Smooth muscle cell (in vitro differentiated cells): ENCODE measurements around the gene KCMF1. TPM values are rescaled to one million over a fixed set of nuclear protein-coding genes. Genes with fewer than 3 reads are reported as not detected.

ENCODE experiments used
- DNase-seq: peaks from one replicate; lab custom pipeline; 2025; ENCODE audit not compliant: unreplicated experiment; lab: John Stamatoyannopoulos, UW
- H2AFZ ChIP-seq: fragments of 200-600 bp; sonication (generic); 2 replicates; pipeline ENCODE4 v1.6.0; 2016; ENCODE audit warnings: antibody characterized with exemption, low read depth, mild to moderate bottlenecking
- H3F3A ChIP-seq: fragments of 200-600 bp; sonication (generic); 2 replicates; pipeline ENCODE4 v1.6.0; 2017; ENCODE audit warnings: antibody characterized with exemption, low read depth
- H3K27ac ChIP-seq: fragments of 200-600 bp; sonication (generic); 2 replicates; pipeline ENCODE4 v1.5.1; 2016; ENCODE audit warnings: low read depth, mild to moderate bottlenecking
- H3K27me3 ChIP-seq: fragments of 200-600 bp; sonication (generic); 2 replicates; pipeline ENCODE4 v1.6.1; 2016; ENCODE audit warnings: low read depth, mild to moderate bottlenecking
- H3K36me3 ChIP-seq: fragments of 200-600 bp; sonication (generic); 2 replicates; pipeline ENCODE4 v1.5.1; 2016; ENCODE audit warnings: low read depth
- H3K4me1 ChIP-seq: fragments of 200-600 bp; sonication (generic); 2 replicates; pipeline ENCODE4 v1.5.1; 2016; ENCODE audit warnings: low read depth
- H3K4me2 ChIP-seq: fragments of 200-600 bp; sonication (generic); 2 replicates; pipeline ENCODE4 v1.6.0; 2016; ENCODE audit warnings: mild to moderate bottlenecking
- H3K4me3 ChIP-seq: fragments of 200-600 bp; sonication (generic); 2 replicates; pipeline ENCODE4 v1.5.1; 2016; ENCODE audit warnings: mild to moderate bottlenecking
- H3K79me2 ChIP-seq: fragments of 200-600 bp; sonication (generic); 2 replicates; pipeline ENCODE4 v1.6.0; 2016; ENCODE audit warnings: low read depth, mild to moderate bottlenecking
- H3K9ac ChIP-seq: fragments of 200-600 bp; sonication (generic); 2 replicates; pipeline ENCODE4 v1.6.0; 2016; ENCODE audit warnings: low read depth
- H3K9me3 ChIP-seq: fragments of 200-600 bp; sonication (generic); replicated peaks from 2 replicates; pipeline ENCODE4 v1.5.1; 2016; ENCODE audit warnings: low read depth
- H4K20me1 ChIP-seq: fragments of 200-600 bp; sonication (generic); 2 replicates; pipeline ENCODE4 v1.6.0; 2016; ENCODE audit warnings: low read depth
- CTCF ChIP-seq: fragments of 200-600 bp; sonication (generic); IDR thresholded peaks from 2 replicates; pipeline ENCODE4 v1.5.1; 2017; ENCODE audit warnings: borderline replicate concordance, mild to moderate bottlenecking, antibody characterized with exemption; ENCODE audit not compliant: insufficient read depth, poor library complexity, severe bottlenecking
- WGBS: methylation state at CpG from one replicate; pipeline ENCODE4 v1.1.7; 2016; ENCODE audit warnings: low lambda C conversion rate; 5-methylcytosine and 5-hydroxymethylcytosine counted together
- polyA plus RNA-seq: library from polyadenylated mRNA; unstranded; fragments of >200 nt; fragmentation: Nextera tagmentation; extraction: Ambion mirVana; gene quantifications from 2 replicates; pipeline ENCODE4 v1.2.1, GENCODE V29; 2016
- total RNA-seq: library from RNA; depleted of rRNA; stranded (reverse); fragments of >200 nt; gene quantifications from 2 replicates; pipeline ENCODE4 v1.2.3, GENCODE V29; 2014

Gene KCMF1
- total and polyA plus RNA-seq, 2 experiments from 2014 or later = 56.5 to 65.0 TPM

DNA sequence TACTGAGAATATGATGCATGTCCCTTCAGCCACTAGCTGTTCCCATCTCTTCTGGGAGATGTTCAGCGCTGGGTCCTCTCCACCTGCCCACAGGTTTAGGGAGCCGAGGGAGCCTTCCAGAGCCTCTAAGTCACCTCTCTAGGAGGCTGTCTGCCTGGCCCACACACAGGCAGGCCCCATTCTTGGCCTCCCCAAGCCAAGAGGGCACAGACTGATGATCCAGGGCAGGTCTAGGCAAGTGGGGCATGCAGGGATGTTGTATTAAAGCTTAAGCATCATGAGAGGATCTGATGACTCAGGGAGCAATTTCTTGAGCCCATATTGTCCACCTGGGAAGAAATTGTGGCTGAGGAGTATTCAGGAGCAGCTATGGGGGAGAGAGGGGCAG is 45.6 kb upstream of the KCMF1 start:
- Histone ChIP-seq H3K4me1 (no peaks in the 10 kb centered on the region), H3K79me2 (no peaks in the 10 kb centered on the region), H2AFZ (no peak overlapping the region), H3K36me3 (no peaks in the 10 kb centered on the region), H3K27me3 (no peaks in the 10 kb centered on the region), H3F3A (no peaks in the 10 kb centered on the region), H4K20me1 (no peaks in the 10 kb centered on the region), H3K27ac (no peak overlapping the region), H3K9ac (no peak overlapping the region), H3K9me3 (no peaks in the 10 kb centered on the region), H3K4me3 (no peak overlapping the region), H3K4me2 (no peak overlapping the region)
- no peak for DNase-seq
- no peak for TF ChIP-seq CTCF
- 86% methylated on average over 2 of the region's 2 CpGs for WGBS

DNA sequence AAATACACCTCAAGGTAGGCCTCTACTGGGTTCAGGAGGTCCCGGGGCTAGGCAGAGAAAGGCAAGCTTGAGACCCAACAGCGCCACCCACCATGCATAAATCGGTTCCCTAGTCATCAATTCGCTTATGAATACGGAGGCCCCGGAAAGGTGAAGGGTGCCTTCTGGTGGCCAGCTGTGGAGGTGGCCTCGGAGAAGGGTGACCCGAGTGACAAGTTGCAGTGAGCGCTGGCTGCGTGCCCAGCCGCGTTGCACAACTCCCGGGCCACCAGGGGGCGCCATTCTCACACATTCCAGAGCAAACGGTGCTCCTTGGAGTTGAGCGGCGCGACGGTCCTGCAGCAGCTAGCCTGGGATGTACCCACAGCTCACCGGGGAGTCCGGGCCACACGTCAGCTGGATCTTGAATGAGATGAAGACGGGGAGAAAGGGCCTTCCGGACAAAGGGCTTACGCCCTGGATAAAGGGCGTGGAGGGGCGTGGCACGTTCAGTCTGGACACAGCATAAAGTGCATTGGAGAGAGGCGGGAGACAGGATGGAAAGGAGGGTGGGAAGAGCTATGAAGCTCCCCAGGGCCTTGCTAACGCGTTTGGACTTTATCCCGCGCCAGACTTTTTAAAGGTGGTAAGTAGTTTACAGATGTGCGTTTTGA is 45.1 kb upstream of the KCMF1 start:
- no peaks in the 10 kb centered on the region for H3K9me3 ChIP-seq
- H3K36me3 ChIP-seq = no peaks in the 10 kb centered on the region
- DNase-seq = peak; percentile 83
- TF ChIP-seq CTCF = peak; percentile 98
- no peak overlapping the region for H3K9ac ChIP-seq
- peak overlapping the region; percentile 83 for H2AFZ ChIP-seq
- peak overlapping the region; percentile 48 for H3K4me3 ChIP-seq
- no peaks in the 10 kb centered on the region for H3F3A ChIP-seq
- no peaks in the 10 kb centered on the region for H3K79me2 ChIP-seq
- H4K20me1 ChIP-seq = no peaks in the 10 kb centered on the region
- no peaks in the 10 kb centered on the region for H3K27me3 ChIP-seq
- H3K4me1 ChIP-seq = no peaks in the 10 kb centered on the region
- no peak overlapping the region for H3K27ac ChIP-seq
- peak overlapping the region; percentile 85 for H3K4me2 ChIP-seq
- 7% methylated on average over 34 of the region's 34 CpGs for WGBS

DNA sequence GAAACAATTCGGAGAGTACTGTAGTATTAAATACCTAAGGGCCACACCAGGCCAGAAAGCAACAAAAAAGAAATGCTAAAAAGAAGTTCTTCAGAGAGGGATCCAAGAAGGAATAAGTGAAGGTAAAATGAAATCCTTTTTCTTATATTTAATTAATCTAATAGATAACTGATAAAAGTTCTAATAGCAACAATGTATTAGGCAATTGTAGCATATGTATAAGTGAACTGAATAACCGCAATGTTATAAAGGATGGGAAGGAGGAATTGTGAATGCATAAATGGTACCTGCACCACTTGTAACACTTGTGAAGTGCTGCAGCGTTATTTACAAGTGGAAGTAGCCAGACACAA is 43.7 kb upstream of the KCMF1 start:
- H3K79me2 ChIP-seq = no peaks in the 10 kb centered on the region
- no peak overlapping the region for H3K9ac ChIP-seq
- H3K36me3 ChIP-seq = no peaks in the 10 kb centered on the region
- no peaks in the 10 kb centered on the region for H3F3A ChIP-seq
- WGBS = 45% methylated on average over 3 of the region's 3 CpGs
- H4K20me1 ChIP-seq = no peaks in the 10 kb centered on the region
- H2AFZ ChIP-seq = no peak overlapping the region
- no peaks in the 10 kb centered on the region for H3K4me1 ChIP-seq
- DNase-seq = no peak
- no peak overlapping the region for H3K27ac ChIP-seq
- H3K9me3 ChIP-seq = no peaks in the 10 kb centered on the region
- no peak overlapping the region for H3K4me3 ChIP-seq
- peak overlapping the region; percentile 85 for H3K4me2 ChIP-seq
- no peak for TF ChIP-seq CTCF
- no peaks in the 10 kb centered on the region for H3K27me3 ChIP-seq

- Histone ChIP-seq H3K27me3 (no peaks in the 10 kb centered on the region), H3F3A (no peaks in the 10 kb centered on the region), H3K27ac (no peak overlapping the region), H4K20me1 (no peaks in the 10 kb centered on the region), H3K4me1 (no peaks in the 10 kb centered on the region), H3K9me3 (no peaks in the 10 kb centered on the region), H3K79me2 (no peaks in the 10 kb centered on the region), H2AFZ (no peak overlapping the region), H3K4me3 (no peak overlapping the region), H3K36me3 (no peaks in the 10 kb centered on the region), H3K9ac (no peak overlapping the region), H3K4me2 (no peak overlapping the region)
- no peak for DNase-seq
- WGBS = 46% methylated on average over 1 of the region's 1 CpG
- no peak for TF ChIP-seq CTCF
Measured at GRCh38 chr2:84931384-84931821, 39.6 kb upstream of the KCMF1 start.
